GM12878 (cell line): ENCODE measurements around the gene SGPP2. TPM values are rescaled to one million over a fixed set of nuclear protein-coding genes. Genes with fewer than 3 reads are reported as not detected.

ENCODE experiments used
- ATAC-seq: fragments of 200-7000 bp; cut with Tn5 transposase; 3 replicates; pipeline ENCODE4 v1.9.1; 2020; ENCODE audit warnings: mild to moderate bottlenecking, moderate library complexity
- BruUV-seq: library from RNA; stranded (reverse); fragments of 400-500 nt; replicated peaks from 2 replicates; lab custom pipeline; 2021; lab: Mats Ljungman, UMichigan
- CTCF ChIA-PET: fragments of 300-600 bp; sonication (Branson Sonifier 250); formaldehyde crosslinking; extraction: SDS; loops from one replicate; lab custom pipeline; 2021; ENCODE audit warnings: inconsistent platforms; lab: Yijun Ruan, JAX
- POLR2A ChIA-PET: fragments of 350-600 bp; formaldehyde crosslinking; extraction: SDS; loops from one replicate; lab custom pipeline; 2021; ENCODE audit warnings: inconsistent platforms; lab: Charles Lee
- RAD21 ChIA-PET: fragments of 300-600 bp; sonication (Branson Sonifier 250); formaldehyde crosslinking; loops from one replicate; lab custom pipeline; 2023; ENCODE audit warnings: antibody characterized with exemption; ENCODE audit not compliant: unreplicated experiment; lab: Charles Lee
- SMC1A ChIA-PET: fragments of 300-600 bp; sonication (Branson Sonifier 250); formaldehyde crosslinking; loops from one replicate; lab custom pipeline; 2023; ENCODE audit not compliant: unreplicated experiment, uncharacterized antibody; lab: Charles Lee
- DNase-seq: peaks from one replicate; pipeline ENCODE4 v3.0.0-alpha.2; 2011; ENCODE audit warnings: low read depth, low spot score
- FAIRE-seq: peaks from 3 replicates; lab custom pipeline; 2011; peaks lifted over from hg19 to GRCh38; lab: Jason Lieb, UNC
- H2AFZ ChIP-seq: 2 replicates; pipeline ENCODE4 v1.6.0; 2011; ENCODE audit warnings: low read depth, low read length, control low read depth; ENCODE audit not compliant: control insufficient read depth
- H3K27ac ChIP-seq: 2 replicates; pipeline ENCODE4 v1.5.1; 2011; ENCODE audit warnings: control low read depth; ENCODE audit not compliant: control insufficient read depth, insufficient read depth
- H3K27me3 ChIP-seq, 2 experiments: replicated peaks in 1 of 2; 2 replicates each; pipeline versions ENCODE4 v1.6.0 to v1.6.1; 2011; ENCODE audit warnings: low read length in 1 of 2; ENCODE audit not compliant: control insufficient read depth in 2 of 2, insufficient read depth in 2 of 2
- H3K36me3 ChIP-seq, 2 experiments: 2 replicates each; pipeline ENCODE4 v1.5.1; 2011; ENCODE audit warnings: low read length in 1 of 2; ENCODE audit not compliant: control insufficient read depth in 2 of 2, insufficient read depth in 2 of 2
- H3K4me1 ChIP-seq: 2 replicates; pipeline ENCODE4 v1.6.1; 2011; ENCODE audit warnings: mild to moderate bottlenecking, low read length, moderate library complexity, mixed read lengths; ENCODE audit not compliant: control insufficient read depth, insufficient read depth
- H3K4me2 ChIP-seq: 2 replicates; pipeline ENCODE4 v1.6.0; 2011; ENCODE audit warnings: control low read depth; ENCODE audit not compliant: control insufficient read depth, insufficient read depth
- H3K4me3 ChIP-seq: fragments of 200-600 bp; sonication (generic); 2 replicates; pipeline ENCODE4 v1.5.1; 2016
- H3K79me2 ChIP-seq: 2 replicates; pipeline ENCODE4 v1.6.0; 2011; ENCODE audit warnings: low read length; ENCODE audit not compliant: control insufficient read depth, insufficient read depth
- H3K9ac ChIP-seq: 2 replicates; pipeline ENCODE4 v1.8.0; 2011; ENCODE audit warnings: low read length, control low read depth, mixed read lengths; ENCODE audit not compliant: control insufficient read depth, insufficient read depth
- H3K9me3 ChIP-seq: replicated peaks from 3 replicates; pipeline ENCODE4 v1.5.1; 2011; ENCODE audit warnings: mild to moderate bottlenecking, low read length; ENCODE audit not compliant: control insufficient read depth, insufficient read depth
- H4K20me1 ChIP-seq: 2 replicates; pipeline ENCODE4 v1.6.0; 2011; ENCODE audit not compliant: control insufficient read depth, insufficient read depth
- ATF3 ChIP-seq: IDR thresholded peaks from 2 replicates; pipeline ENCODE4 v1.6.1; 2011; ENCODE audit warnings: low read depth, mild to moderate bottlenecking, low read length, moderate library complexity, borderline replicate concordance; ENCODE audit errors: extremely low read depth
- BCL11A ChIP-seq: IDR thresholded peaks from 2 replicates; pipeline ENCODE4 v1.6.1; 2011; ENCODE audit warnings: low read depth, low read length
- BHLHE40 ChIP-seq, 2 experiments: fragments of 450-650 bp in 1 of 2; IDR thresholded peaks; 2 replicates each; pipeline ENCODE4 v1.6.1; 2011 to 2017; ENCODE audit warnings: low read depth in 2 of 2, borderline replicate concordance in 1 of 2, improper control_type of control experiment in 1 of 2, low read length in 1 of 2, mild to moderate bottlenecking in 1 of 2
- CEBPB ChIP-seq, 2 experiments: fragments of 150-350 bp in 1 of 2; IDR thresholded peaks; 2 replicates each; pipeline ENCODE4 v1.6.1; 2012 to 2014; ENCODE audit warnings: low read depth in 2 of 2, low read length in 2 of 2, borderline replicate concordance in 1 of 2, inconsistent platforms in 1 of 2
- CTCF ChIP-seq, 3 experiments: IDR thresholded peaks in 2 of 3; conservative IDR thresholded peaks in 1 of 3; 2 replicates each; pipeline ENCODE4 v1.5.1; 2011; ENCODE audit warnings: low read depth in 3 of 3, low read length in 3 of 3, mild to moderate bottlenecking in 3 of 3, control low read depth in 2 of 3, moderate library complexity in 2 of 3, inconsistent platforms in 1 of 3, mixed read lengths in 1 of 3; ENCODE audit not compliant: control insufficient read depth in 2 of 3, insufficient read depth in 1 of 3; ENCODE audit errors: extremely low read depth in 1 of 3
- EP300 ChIP-seq, 2 experiments: fragments of 150-350 bp in 1 of 2; IDR thresholded peaks; 2 replicates each; pipeline ENCODE4 v1.6.1; 2011 to 2012; ENCODE audit warnings: low read depth in 2 of 2, low read length in 2 of 2, borderline replicate concordance in 1 of 2, improper control_type of control experiment in 1 of 2, inconsistent platforms in 1 of 2; ENCODE audit not compliant: control insufficient read depth in 1 of 2
- LARP7 ChIP-seq: fragments of 450-650 bp; IDR thresholded peaks from 2 replicates; pipeline ENCODE4 v1.6.1; 2017; ENCODE audit warnings: mild to moderate bottlenecking
- MAX ChIP-seq: IDR thresholded peaks from 2 replicates; pipeline ENCODE4 v1.6.1; 2012; ENCODE audit warnings: low read depth, low read length, improper control_type of control experiment
- MTA3 ChIP-seq: IDR thresholded peaks from 2 replicates; pipeline ENCODE4 v1.6.1; 2012; ENCODE audit warnings: low read length, inconsistent platforms, borderline replicate concordance
- PBX3 ChIP-seq: IDR thresholded peaks from 2 replicates; pipeline ENCODE4 v1.6.1; 2011; ENCODE audit warnings: mild to moderate bottlenecking, low read depth, low read length, moderate library complexity; ENCODE audit not compliant: insufficient replicate concordance
- POLR2AphosphoS2 ChIP-seq: IDR thresholded peaks from 2 replicates; pipeline ENCODE4 v1.6.1; 2011; ENCODE audit warnings: low read depth, mild to moderate bottlenecking, low read length, improper control_type of control experiment, moderate library complexity
- RAD21 ChIP-seq: IDR thresholded peaks from 2 replicates; pipeline ENCODE4 v1.6.1; 2011; ENCODE audit warnings: mild to moderate bottlenecking, low read depth, low read length, moderate library complexity; ENCODE audit not compliant: insufficient read depth
- REST ChIP-seq: IDR thresholded peaks from 2 replicates; pipeline ENCODE4 v1.6.1; 2012; ENCODE audit warnings: mild to moderate bottlenecking, low read depth, low read length
- RFX5 ChIP-seq: IDR thresholded peaks from 2 replicates; pipeline ENCODE4 v1.6.1; 2011; ENCODE audit warnings: low read depth, low read length, improper control_type of control experiment
- SMAD1 ChIP-seq: fragments of 450-650 bp; IDR thresholded peaks from 2 replicates; pipeline ENCODE4 v1.6.1; 2018; ENCODE audit warnings: mild to moderate bottlenecking, low read depth; ENCODE audit not compliant: partially characterized antibody
- in situ Hi-C: fragments of 300-500 bp; cut with MboI; formaldehyde crosslinking; loops from 9 replicates; pipeline ENCODE4 v1.14.3; 2018; ENCODE audit warnings: mixed read lengths
- intact Hi-C: fragments of 100-400 bp; cut with micrococcal nuclease; formaldehyde crosslinking; loops from one replicate; pipeline ENCODE4 v1.14.2; 2022; ENCODE audit not compliant: unreplicated experiment
- polyA plus RNA-seq, 11 experiments: library from polyadenylated mRNA; depleted of rRNA in 4 of 11; unstranded in 6 of 11; stranded (reverse) in 5 of 11; fragments of >200 nt; fragmentation: Nextera tagmentation in 4 of 11; fragmentation: Illumina TruSeq in 1 of 11; extraction: Ambion mirVana in 4 of 11; extraction: Trizol in 1 of 11; gene quantifications; 1 replicate in 1 of 11; 2 replicates in 10 of 11; pipeline versions ENCODE4 v1.2.1 to v1.2.3, GENCODE V29; 2011 to 2016; ENCODE audit warnings: inconsistent platforms in 2 of 11, missing spikeins in 2 of 11, low read depth in 1 of 11
- total RNA-seq, 4 experiments: library from RNA; depleted of rRNA in 3 of 4; stranded (reverse); fragments of >200 nt in 3 of 4; fragmentation: Illumina TruSeq in 1 of 4; extraction: Trizol in 1 of 4; gene quantifications; 2 replicates each; pipeline versions ENCODE4 v1.2.1 to v1.2.3, GENCODE V29; 2013 to 2021

Gene SGPP2
- total and polyA plus RNA-seq, 10 of the 15 experiments (the other 5 are each of a cell fraction or from before 2014, with no cell fraction given) = 3.5 to 84.9 (median 13.1) TPM

- CTCF ChIA-PET = no interaction called here
- peaks cover 7% of the 10 kb centered on the region; the same call in 2 of the 3 replicates for H3K9me3 ChIP-seq
- FAIRE-seq = no peak
- no peaks in the 10 kb centered on the region for H3K4me1 ChIP-seq
- RAD21 ChIA-PET = no interaction called here
- SMC1A ChIA-PET = interaction anchor here (0.8 kb wide), 1 partner anchor 175 kb away, joined by 3 read pairs; no protein-coding TSS in a partner anchor
- no peak overlapping the region for H2AFZ ChIP-seq
- POLR2A ChIA-PET = no interaction called here
- H3K4me3 ChIP-seq = no peak overlapping the region
- BruUV-seq = no TSS peak
- no peak overlapping the region for H3K27ac ChIP-seq
- H3K9ac ChIP-seq = no peak overlapping the region
- in situ Hi-C loops (no loop called here), intact Hi-C loops (no loop called here)
- H3K27me3 ChIP-seq = no peaks in the 10 kb centered on the region
- no peaks in the 10 kb centered on the region for H3K79me2 ChIP-seq
- TF ChIP-seq MAX = no peak
- TF ChIP-seq REST = no peak
- TF ChIP-seq ATF3 = no peak
- no peak for TF ChIP-seq BHLHE40 (IDR thresholded peaks at IDR 0.05; ENCODE audit: borderline replicate concordance in 1 of 2, low read depth in 2 of 2, low read length in 1 of 2)
- TF ChIP-seq BCL11A = no peak
- TF ChIP-seq PBX3 = no peak
- TF ChIP-seq EP300 (IDR thresholded peaks at IDR 0.05; ENCODE audit: borderline replicate concordance in 1 of 2, control insufficient read depth in 1 of 2, low read depth in 2 of 2, low read length in 2 of 2) = no peak
- TF ChIP-seq POLR2AphosphoS2 = no peak
- no peak for TF ChIP-seq CEBPB (IDR thresholded peaks at IDR 0.05; ENCODE audit: borderline replicate concordance in 1 of 2, low read depth in 2 of 2, low read length in 2 of 2)
- TF ChIP-seq LARP7 = no peak
- TF ChIP-seq RAD21 = no peak
- no peak for TF ChIP-seq CTCF (IDR thresholded peaks at IDR 0.05 in 2 of 3, conservative IDR thresholded peaks at IDR 0.05 in 1 of 3; ENCODE audit: control insufficient read depth in 2 of 3, extremely low read depth in 1 of 3, insufficient read depth in 1 of 3, low read depth in 3 of 3, low read length in 3 of 3)
- no peak for TF ChIP-seq MTA3
- no peak for TF ChIP-seq RFX5
- TF ChIP-seq SMAD1 = no peak
- DNase-seq = no peak
- no peak overlapping the region for H3K4me2 ChIP-seq
- peaks cover 0 to 7% of the 10 kb centered on the region in 2 experiments; a peak in 3 of 4 replicates for H3K36me3 ChIP-seq
- no peak for ATAC-seq
- no peaks in the 10 kb centered on the region for H4K20me1 ChIP-seq
These were observed 68.3 kb downstream of the SGPP2 start for GRCh38 chr2:222492683-222493082.
